Fibroblast of villous mesenchyme (primary cell): ENCODE results near the gene NMT1. TPM values are rescaled to one million over a fixed set of nuclear protein-coding genes. Genes with fewer than 3 reads are reported as not detected.
A peak's percentile ranks its signal among the peaks of the same experiment; 100 is the strongest.

Source experiments
- DNase-seq: peaks from one replicate; pipeline ENCODE4 v3.0.0-alpha.2; 2010; ENCODE audit warnings: low read depth
- H3K4me3 ChIP-seq: 2 replicates; pipeline ENCODE4 v1.5.1; 2011; ENCODE audit warnings: low read depth, mild to moderate bottlenecking, low read length
- CTCF ChIP-seq: IDR thresholded peaks from 2 replicates; pipeline ENCODE4 v1.5.1; 2012; ENCODE audit warnings: low read depth, mild to moderate bottlenecking, low read length; ENCODE audit not compliant: insufficient read depth
- total RNA-seq: library from RNA; depleted of rRNA; stranded (reverse); fragments of >200 nt; gene quantifications from 2 replicates; pipeline ENCODE4 v1.2.3, GENCODE V29; 2012

NMT1 gene
- total RNA-seq, 1 donor, result 78.2 TPM

- no peak for DNase-seq
- no peak overlapping the region for H3K4me3 ChIP-seq
- TF ChIP-seq CTCF, result no peak
Measured at GRCh38 chr17:45081047-45081703, 20.1 kb downstream of the NMT1 start.

GRCh38 chr17:45086391-45086790, 25.3 kb downstream of the NMT1 start:
- no peak for DNase-seq
- TF ChIP-seq CTCF, result no peak
- H3K4me3 ChIP-seq, result no peak overlapping the region

GRCh38 chr17:45086865-45087503, 25.9 kb downstream of the NMT1 start:
- DNase-seq, result no peak
- no peak overlapping the region for H3K4me3 ChIP-seq
- no peak for TF ChIP-seq CTCF

GRCh38 chr17:45087504-45087975, 26.4 kb downstream of the NMT1 start:
- no peak for TF ChIP-seq CTCF
- DNase-seq, result peak; percentile 37
- H3K4me3 ChIP-seq, result no peak overlapping the region

GRCh38 chr17:45087978-45088377, 26.9 kb downstream of the NMT1 start:
- DNase-seq, result no peak
- H3K4me3 ChIP-seq, result no peak overlapping the region
- no peak for TF ChIP-seq CTCF

GRCh38 chr17:45088741-45089140, 27.6 kb downstream of the NMT1 start:
- DNase-seq, result no peak
- TF ChIP-seq CTCF, result no peak
- H3K4me3 ChIP-seq, result no peak overlapping the region

GRCh38 chr17:45090711-45091110, 29.6 kb downstream of the NMT1 start:
- DNase-seq, result no peak
- no peak overlapping the region for H3K4me3 ChIP-seq
- no peak for TF ChIP-seq CTCF
